ENCODE data around the gene CMIP.

CMIP gene

GRCh38 chr16:81657224-81657623 is 212.6 kb downstream of the CMIP start:
- peaks cover 79% of the 10 kb centered on the region for H3K36me3 ChIP-seq (ENCODE audit: insufficient read depth, insufficient read length, low read length)
- TF ChIP-seq SUZ12 (IDR thresholded peaks at IDR 0.05; ENCODE audit: extremely low read depth, insufficient read depth, insufficient read length): no peak
- TF ChIP-seq YY1 (IDR thresholded peaks at IDR 0.05; ENCODE audit: insufficient read depth, insufficient read length): no peak
- TF ChIP-seq ZNF274 (IDR thresholded peaks at IDR 0.05; ENCODE audit: low read depth, low read length): no peak
- DNase-seq (ENCODE audit: low read depth, low spot score): no peak

GRCh38 chr16:81657781-81658180 is 213.2 kb downstream of the CMIP start:
- no peak for DNase-seq (ENCODE audit: low read depth, low spot score)
- H3K4me3 ChIP-seq (ENCODE audit: insufficient read length, low read depth): no peak overlapping the region
- H3K9ac ChIP-seq (ENCODE audit: insufficient read length, low read depth): no peak overlapping the region
- no peaks in the 10 kb centered on the region for H3K27me3 ChIP-seq (ENCODE audit: insufficient read depth, insufficient read length)
- no peak for TF ChIP-seq YY1 (IDR thresholded peaks at IDR 0.05; ENCODE audit: insufficient read depth, insufficient read length)
- peaks cover 79% of the 10 kb centered on the region for H3K36me3 ChIP-seq (ENCODE audit: insufficient read depth, insufficient read length, low read length)
- H3K9me3 ChIP-seq (ENCODE audit: insufficient read depth, low read length): no peaks in the 10 kb centered on the region
- peaks cover 16% of the 10 kb centered on the region for H3K4me1 ChIP-seq (ENCODE audit: insufficient read depth, insufficient read length)

More at GRCh38 chr16:81657224-81657623, 212.6 kb downstream of the CMIP start:
- Histone ChIP-seq H3K27me3 (ENCODE audit: insufficient read depth, insufficient read length) (no peaks in the 10 kb centered on the region), H3K4me3 (ENCODE audit: insufficient read length, low read depth) (no peak overlapping the region), H3K9me3 (ENCODE audit: insufficient read depth, low read length) (no peaks in the 10 kb centered on the region), H3K4me1 (ENCODE audit: insufficient read depth, insufficient read length) (peaks cover 20% of the 10 kb centered on the region), H3K9ac (ENCODE audit: insufficient read length, low read depth) (no peak overlapping the region)

GRCh38 chr16:81658373-81658772 is 213.8 kb downstream of the CMIP start:
- no peak for TF ChIP-seq SUZ12 (IDR thresholded peaks at IDR 0.05; ENCODE audit: extremely low read depth, insufficient read depth, insufficient read length)
- no peak for TF ChIP-seq ZNF274 (IDR thresholded peaks at IDR 0.05; ENCODE audit: low read depth, low read length)
- TF ChIP-seq YY1 (IDR thresholded peaks at IDR 0.05; ENCODE audit: insufficient read depth, insufficient read length): no peak
- Histone ChIP-seq H3K36me3 (ENCODE audit: insufficient read depth, insufficient read length, low read length) (peaks cover 79% of the 10 kb centered on the region), H3K4me3 (ENCODE audit: insufficient read length, low read depth) (no peak overlapping the region), H3K27me3 (ENCODE audit: insufficient read depth, insufficient read length) (no peaks in the 10 kb centered on the region), H3K9ac (ENCODE audit: insufficient read length, low read depth) (no peak overlapping the region), H3K9me3 (ENCODE audit: insufficient read depth, low read length) (no peaks in the 10 kb centered on the region), H3K4me1 (ENCODE audit: insufficient read depth, insufficient read length) (peaks cover 10% of the 10 kb centered on the region)
- no peak for DNase-seq (ENCODE audit: low read depth, low spot score)

- H3K9me3 ChIP-seq (ENCODE audit: insufficient read depth, low read length): no peaks in the 10 kb centered on the region
- H3K36me3 ChIP-seq (ENCODE audit: insufficient read depth, insufficient read length, low read length): peaks cover 82% of the 10 kb centered on the region
These were observed 214.6 kb downstream of the CMIP start for GRCh38 chr16:81659249-81659648.

GRCh38 chr16:81661082-81661481 is 216.5 kb downstream of the CMIP start:
- TF ChIP-seq SUZ12 (IDR thresholded peaks at IDR 0.05; ENCODE audit: extremely low read depth, insufficient read depth, insufficient read length): no peak
- no peak for TF ChIP-seq YY1 (IDR thresholded peaks at IDR 0.05; ENCODE audit: insufficient read depth, insufficient read length)
- TF ChIP-seq ZNF274 (IDR thresholded peaks at IDR 0.05; ENCODE audit: low read depth, low read length): no peak
- DNase-seq (ENCODE audit: low read depth, low spot score): no peak
- Histone ChIP-seq H3K27me3 (ENCODE audit: insufficient read depth, insufficient read length) (no peaks in the 10 kb centered on the region), H3K4me3 (ENCODE audit: insufficient read length, low read depth) (no peak overlapping the region), H3K36me3 (ENCODE audit: insufficient read depth, insufficient read length, low read length) (peaks cover 82% of the 10 kb centered on the region), H3K9me3 (ENCODE audit: insufficient read depth, low read length) (no peaks in the 10 kb centered on the region), H3K9ac (ENCODE audit: insufficient read length, low read depth) (no peak overlapping the region), H3K4me1 (ENCODE audit: insufficient read depth, insufficient read length) (peaks cover 6% of the 10 kb centered on the region)

More at GRCh38 chr16:81659249-81659648, 214.6 kb downstream of the CMIP start:
- Histone ChIP-seq H3K4me1 (ENCODE audit: insufficient read depth, insufficient read length) (peaks cover 6% of the 10 kb centered on the region), H3K27me3 (ENCODE audit: insufficient read depth, insufficient read length) (no peaks in the 10 kb centered on the region), H3K4me3 (ENCODE audit: insufficient read length, low read depth) (no peak overlapping the region), H3K9ac (ENCODE audit: insufficient read length, low read depth) (no peak overlapping the region)
- no peak for DNase-seq (ENCODE audit: low read depth, low spot score)
- TF ChIP-seq ZNF274 (IDR thresholded peaks at IDR 0.05; ENCODE audit: low read depth, low read length) (no peak), SUZ12 (IDR thresholded peaks at IDR 0.05; ENCODE audit: extremely low read depth, insufficient read depth, insufficient read length) (no peak)

- TF ChIP-seq ZNF274 (IDR thresholded peaks at IDR 0.05; ENCODE audit: low read depth, low read length) (no peak), SUZ12 (IDR thresholded peaks at IDR 0.05; ENCODE audit: extremely low read depth, insufficient read depth, insufficient read length) (no peak), YY1 (IDR thresholded peaks at IDR 0.05; ENCODE audit: insufficient read depth, insufficient read length) (no peak)
- Histone ChIP-seq H3K27me3 (ENCODE audit: insufficient read depth, insufficient read length) (no peaks in the 10 kb centered on the region), H3K4me1 (ENCODE audit: insufficient read depth, insufficient read length) (peaks cover 6% of the 10 kb centered on the region), H3K9me3 (ENCODE audit: insufficient read depth, low read length) (no peaks in the 10 kb centered on the region), H3K9ac (ENCODE audit: insufficient read length, low read depth) (no peak overlapping the region), H3K36me3 (ENCODE audit: insufficient read depth, insufficient read length, low read length) (peaks cover 64% of the 10 kb centered on the region), H3K4me3 (ENCODE audit: insufficient read length, low read depth) (no peak overlapping the region)
- no peak for DNase-seq (ENCODE audit: low read depth, low spot score)
These were observed 219.5 kb downstream of the CMIP start for GRCh38 chr16:81664153-81664552.

GRCh38 chr16:81665588-81665987 is 221.0 kb downstream of the CMIP start:
- Histone ChIP-seq H3K9ac (ENCODE audit: insufficient read length, low read depth) (no peak overlapping the region), H3K4me3 (ENCODE audit: insufficient read length, low read depth) (no peak overlapping the region), H3K27me3 (ENCODE audit: insufficient read depth, insufficient read length) (no peaks in the 10 kb centered on the region), H3K9me3 (ENCODE audit: insufficient read depth, low read length) (no peaks in the 10 kb centered on the region), H3K36me3 (ENCODE audit: insufficient read depth, insufficient read length, low read length) (peaks cover 69% of the 10 kb centered on the region), H3K4me1 (ENCODE audit: insufficient read depth, insufficient read length) (peaks cover 6% of the 10 kb centered on the region)
- DNase-seq (ENCODE audit: low read depth, low spot score): no peak
- TF ChIP-seq YY1 (IDR thresholded peaks at IDR 0.05; ENCODE audit: insufficient read depth, insufficient read length): no peak
- TF ChIP-seq ZNF274 (IDR thresholded peaks at IDR 0.05; ENCODE audit: low read depth, low read length): no peak
- no peak for TF ChIP-seq SUZ12 (IDR thresholded peaks at IDR 0.05; ENCODE audit: extremely low read depth, insufficient read depth, insufficient read length)

- H3K36me3 ChIP-seq (ENCODE audit: insufficient read depth, insufficient read length, low read length): peaks cover 68% of the 10 kb centered on the region
- H3K9ac ChIP-seq (ENCODE audit: insufficient read length, low read depth): no peak overlapping the region
- no peak overlapping the region for H3K4me3 ChIP-seq (ENCODE audit: insufficient read length, low read depth)
- H3K4me1 ChIP-seq (ENCODE audit: insufficient read depth, insufficient read length): peaks cover 3% of the 10 kb centered on the region
- no peaks in the 10 kb centered on the region for H3K9me3 ChIP-seq (ENCODE audit: insufficient read depth, low read length)
- H3K27me3 ChIP-seq (ENCODE audit: insufficient read depth, insufficient read length): no peaks in the 10 kb centered on the region
- TF ChIP-seq SUZ12 (IDR thresholded peaks at IDR 0.05; ENCODE audit: extremely low read depth, insufficient read depth, insufficient read length): no peak
- no peak for TF ChIP-seq ZNF274 (IDR thresholded peaks at IDR 0.05; ENCODE audit: low read depth, low read length)
- TF ChIP-seq YY1 (IDR thresholded peaks at IDR 0.05; ENCODE audit: insufficient read depth, insufficient read length): no peak
- DNase-seq (ENCODE audit: low read depth, low spot score): no peak
These were observed 221.5 kb downstream of the CMIP start for GRCh38 chr16:81666113-81666512.

All from NT2/D1 (cell line).